Adrenal gland (tissue), 12 donors: Measurements from ENCODE around the gene KMT5C. TPM values are rescaled to one million over a fixed set of nuclear protein-coding genes. Genes with fewer than 3 reads are reported as not detected.

ENCODE experiments used
- DNase-seq, 7 donors: peaks; one replicate each; pipeline ENCODE4 v3.0.0-alpha.2; 2019 to 2020
- H3K27ac ChIP-seq, 5 donors: fragments of 200-600 bp; sonication (generic) in 4 of 5; 1 replicate in 3 of 5; 2 replicates in 2 of 5; pipeline versions ENCODE4 v1.5.1 to v1.8.0; 2016 to 2020; ENCODE audit warnings: mild to moderate bottlenecking in 1 of 5
- H3K27me3 ChIP-seq: fragments of 200-600 bp; 2 replicates; pipeline ENCODE4 v1.8.0; 2021
- H3K36me3 ChIP-seq, 2 donors: fragments of 200-600 bp; replicated peaks in 1 of 2; 1 replicate in 1 of 2; 2 replicates in 1 of 2; pipeline versions ENCODE4 v1.5.1 to v1.8.0; 2018 to 2022
- H3K4me1 ChIP-seq, 2 donors: fragments of 200-600 bp; replicated peaks in 1 of 2; 1 replicate in 1 of 2; 2 replicates in 1 of 2; pipeline versions ENCODE4 v1.5.1 to v1.8.0; 2018 to 2021
- H3K4me3 ChIP-seq, 4 donors: fragments of 200-600 bp; sonication (generic) in 3 of 4; one replicate each; pipeline ENCODE4 v1.5.1; 2016 to 2018
- H3K9me3 ChIP-seq, 3 donors: fragments of 200-600 bp; sonication (generic) in 1 of 3; replicated peaks in 1 of 3; 1 replicate in 2 of 3; 2 replicates in 1 of 3; pipeline versions ENCODE4 v1.5.1 to v1.8.0; 2016 to 2021
- CTCF ChIP-seq, 6 experiments: fragments of 450-650 bp in 4 of 6; fragments of 200-600 bp in 2 of 6; sonication (generic) in 1 of 6; IDR thresholded peaks; 1 replicate in 5 of 6; 2 replicates in 1 of 6; pipeline versions ENCODE4 v1.5.1 to v1.8.0; 2016 to 2021; ENCODE audit warnings: antibody characterized with exemption in 6 of 6, mild to moderate bottlenecking in 2 of 6, moderate library complexity in 1 of 6
- POLR2A ChIP-seq, 2 donors: fragments of 450-650 bp; IDR thresholded peaks; one replicate each; pipeline ENCODE4 v1.6.1; 2017; ENCODE audit warnings: antibody characterized with exemption in 2 of 2, mild to moderate bottlenecking in 2 of 2, moderate library complexity in 1 of 2
- WGBS, 4 donors: extraction: QIAGEN DNeasy Blood & Tissue Kit in 2 of 4; methylation state at CpG; one replicate each; pipeline versions ENCODE4 v1.1.5 to v1.1.7; 2013 to 2017; 5-methylcytosine and 5-hydroxymethylcytosine counted together
- intact Hi-C, 2 donors: fragments of 100-400 bp; cut with DNase I; formaldehyde crosslinking; loops; one replicate each; pipeline versions ENCODE4 v1.14.1 to v1.15.0; 2022 to 2023
- polyA plus RNA-seq, 3 donors: library from polyadenylated mRNA; stranded (reverse); fragments of 200-250 nt in 2 of 3; fragments of 350-450 nt in 1 of 3; fragmentation: Illumina TruSeq in 1 of 3; extraction: RNeasy Lipid Tissue Mini Kit (QIAGEN cat#74804) in 1 of 3; gene quantifications; one replicate each; pipeline ENCODE4 v1.2.3, GENCODE V29; 2013 to 2014
- total RNA-seq, 9 donors: library from RNA; depleted of rRNA in 4 of 9; stranded (reverse); fragments of >200 nt in 4 of 9; fragments of 120-200 nt in 1 of 9; fragmentation: NEBNext Ultra II Directional in 1 of 9; extraction: Animal tissue kit (Norgen Biotek cat#: 25700) in 1 of 9; gene quantifications; one replicate each; pipeline versions ENCODE4 v1.1.0 to v1.2.4, GENCODE V29; 2013 to 2023
- donor health status: healthy with polysubstance abuse.
- donor health status: Bipolar disorder and iron deficiency.
- donor health status: DM: yes; HTN: yes; CAD: no.
- donor health status: DM: no; HTN: no; CAD: no.
- donor health status: DM: no; HTN: no; CAD: no.
- donor health status: DM: yes; HTN: yes; CAD: no.

KMT5C gene
- total and polyA plus RNA-seq, 12 donors = 1.4 to 56.7 (median 15.4) TPM

GRCh38 chr19:55306712-55307111, 33.0 kb upstream of the KMT5C start:
- Histone ChIP-seq H3K9me3 (no peaks in the 10 kb centered on the region), H3K27me3 (no peaks in the 10 kb centered on the region), H3K4me1 (peaks cover 3% of the 10 kb centered on the region in 2 donors), H3K4me3 (peak overlapping the region in 1 of 4 donors; percentile 37), H3K36me3 (peaks cover 0 to 12% of the 10 kb centered on the region in 2 donors), H3K27ac (peak overlapping the region in 2 of 5 donors; percentile 37 to 65)
- no peak for TF ChIP-seq POLR2A (IDR thresholded peaks at IDR 0.05)
- TF ChIP-seq CTCF (IDR thresholded peaks at IDR 0.05) = no peak
- intact Hi-C loops = no loop called here
- DNase-seq = no peak
- 31 to 80% (median 53%) methylated on average over 2 to 3 of the region's 3 CpGs for WGBS, 4 donors

- intact Hi-C loops = no loop called here
- no peak overlapping the region for H3K27ac ChIP-seq
- H3K36me3 ChIP-seq = peaks cover 0 to 8% of the 10 kb centered on the region in 2 donors
- WGBS, 4 donors = 94 to 98% (median 96%) methylated on average over 6 to 11 of the region's 11 CpGs
- peaks cover 0 to 3% of the 10 kb centered on the region in 2 donors for H3K4me1 ChIP-seq
- no peak overlapping the region for H3K4me3 ChIP-seq
- TF ChIP-seq POLR2A (IDR thresholded peaks at IDR 0.05) = no peak
- no peak for TF ChIP-seq CTCF (IDR thresholded peaks at IDR 0.05)
- no peaks in the 10 kb centered on the region for H3K27me3 ChIP-seq
- no peak for DNase-seq
- H3K9me3 ChIP-seq = no peaks in the 10 kb centered on the region
Measured at GRCh38 chr19:55308281-55308680, 31.4 kb upstream of the KMT5C start.

- Histone ChIP-seq H3K9me3 (no peaks in the 10 kb centered on the region), H3K4me3 (no peak overlapping the region), H3K4me1 (peaks cover 0 to 3% of the 10 kb centered on the region in 2 donors), H3K36me3 (no peaks in the 10 kb centered on the region), H3K27me3 (no peaks in the 10 kb centered on the region), H3K27ac (no peak overlapping the region)
- intact Hi-C loops = no loop called here
- WGBS, 4 donors = 94 to 97% (median 96%) methylated on average over 3 to 5 of the region's 5 CpGs
- TF ChIP-seq POLR2A (IDR thresholded peaks at IDR 0.05) (no peak), CTCF (IDR thresholded peaks at IDR 0.05) (no peak)
- DNase-seq = no peak
Measured at GRCh38 chr19:55309448-55309847, 30.2 kb upstream of the KMT5C start.

- Histone ChIP-seq H3K36me3 (no peaks in the 10 kb centered on the region), H3K9me3 (no peaks in the 10 kb centered on the region), H3K27me3 (no peaks in the 10 kb centered on the region), H3K4me3 (no peak overlapping the region), H3K27ac (no peak overlapping the region), H3K4me1 (peaks cover 0 to 3% of the 10 kb centered on the region in 2 donors)
- WGBS, 4 donors = 80 to 89% (median 83%) methylated on average over 6 to 7 of the region's 7 CpGs
- intact Hi-C loops = no loop called here
- no peak for DNase-seq
- TF ChIP-seq CTCF (IDR thresholded peaks at IDR 0.05) (no peak), POLR2A (IDR thresholded peaks at IDR 0.05) (no peak)
Measured at GRCh38 chr19:55310498-55310897, 29.2 kb upstream of the KMT5C start.
